Vagina (tissue), 2 donors: ENCODE data around the gene NUP85.

Experiments
- POLR2A ChIP-seq, 2 donors: fragments of 450-650 bp; IDR thresholded peaks; one replicate each; pipeline ENCODE4 v1.6.1; 2017; ENCODE audit warnings: antibody characterized with exemption in 2 of 2, mild to moderate bottlenecking in 2 of 2, moderate library complexity in 2 of 2
- POLR2AphosphoS5 ChIP-seq, 2 donors: sonication (generic); formaldehyde crosslinking; IDR thresholded peaks; one replicate each; pipeline ENCODE4 v1.9.0; 2017; ENCODE audit warnings: antibody characterized with exemption in 2 of 2, mild to moderate bottlenecking in 2 of 2, low read depth in 1 of 2; ENCODE audit not compliant: insufficient read depth in 1 of 2
- TF ChIP-seq, protein P1 (sequence below), 3 experiments: fragments of 450-650 bp in 2 of 3; fragments of 200-600 bp in 1 of 3; sonication (generic) in 1 of 3; IDR thresholded peaks; one replicate each; pipeline ENCODE4 v1.5.1; 2017 to 2019; ENCODE audit warnings: antibody characterized with exemption in 3 of 3, mild to moderate bottlenecking in 2 of 3, moderate library complexity in 2 of 3

DNA sequence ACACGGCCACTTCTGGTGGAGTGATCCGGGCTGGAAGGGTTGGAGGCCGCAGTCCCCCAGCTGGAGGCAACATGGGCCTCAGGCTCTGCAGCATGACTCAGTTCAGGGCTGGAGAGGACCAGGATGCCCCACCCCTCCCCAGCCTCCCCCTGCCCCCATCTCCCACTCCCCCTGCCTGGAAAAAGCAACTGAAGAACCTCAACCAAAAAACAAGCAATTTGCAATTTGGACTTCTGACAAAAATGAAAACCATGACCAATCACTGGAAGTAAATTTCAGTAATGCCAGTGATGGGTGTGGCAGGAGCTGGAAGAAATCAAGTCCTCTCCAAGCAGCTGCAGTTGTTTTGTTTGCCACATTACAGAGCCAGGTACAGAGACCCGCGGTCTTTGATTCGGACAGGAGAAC, 72.2 kb downstream of the NUP85 start:
- TF ChIP-seq POLR2AphosphoS5 (IDR thresholded peaks at IDR 0.05; ENCODE audit: insufficient read depth in 1 of 2, low read depth in 1 of 2) (no peak), POLR2A (IDR thresholded peaks at IDR 0.05) (no peak)
- TF ChIP-seq, protein P1, sequence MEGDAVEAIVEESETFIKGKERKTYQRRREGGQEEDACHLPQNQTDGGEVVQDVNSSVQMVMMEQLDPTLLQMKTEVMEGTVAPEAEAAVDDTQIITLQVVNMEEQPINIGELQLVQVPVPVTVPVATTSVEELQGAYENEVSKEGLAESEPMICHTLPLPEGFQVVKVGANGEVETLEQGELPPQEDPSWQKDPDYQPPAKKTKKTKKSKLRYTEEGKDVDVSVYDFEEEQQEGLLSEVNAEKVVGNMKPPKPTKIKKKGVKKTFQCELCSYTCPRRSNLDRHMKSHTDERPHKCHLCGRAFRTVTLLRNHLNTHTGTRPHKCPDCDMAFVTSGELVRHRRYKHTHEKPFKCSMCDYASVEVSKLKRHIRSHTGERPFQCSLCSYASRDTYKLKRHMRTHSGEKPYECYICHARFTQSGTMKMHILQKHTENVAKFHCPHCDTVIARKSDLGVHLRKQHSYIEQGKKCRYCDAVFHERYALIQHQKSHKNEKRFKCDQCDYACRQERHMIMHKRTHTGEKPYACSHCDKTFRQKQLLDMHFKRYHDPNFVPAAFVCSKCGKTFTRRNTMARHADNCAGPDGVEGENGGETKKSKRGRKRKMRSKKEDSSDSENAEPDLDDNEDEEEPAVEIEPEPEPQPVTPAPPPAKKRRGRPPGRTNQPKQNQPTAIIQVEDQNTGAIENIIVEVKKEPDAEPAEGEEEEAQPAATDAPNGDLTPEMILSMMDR (IDR thresholded peaks at IDR 0.05), result no peak
